ENCODE measurements around the gene CFAP206. TPM values are rescaled to one million over a fixed set of nuclear protein-coding genes. Genes with fewer than 3 reads are reported as not detected.
A peak's percentile ranks its signal among the peaks of the same experiment; 100 is the strongest.

The CFAP206 gene
- total RNA-seq, 1 donor from 2014 or later = 1.2 TPM

DNA sequence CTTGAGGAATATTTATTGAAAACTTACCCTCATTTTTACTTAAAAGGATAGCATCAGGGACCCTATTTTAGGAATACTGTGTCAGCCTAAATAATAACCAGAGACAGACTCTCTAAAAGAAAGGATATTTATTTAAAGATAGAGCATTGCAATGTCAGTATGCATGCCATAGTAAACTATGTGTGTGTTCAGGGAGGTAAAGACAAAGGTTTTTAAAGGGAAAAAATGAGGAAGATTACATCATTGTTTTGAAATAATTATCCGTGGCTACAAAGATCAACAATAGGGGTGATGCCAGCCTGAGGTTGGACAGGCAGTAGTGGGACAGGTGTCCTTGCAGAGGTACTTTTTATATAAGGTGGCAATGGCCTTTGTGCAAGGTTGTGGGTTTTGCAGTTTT, 23.7 kb upstream of the CFAP206 start:
- no peak overlapping the region for H3K4me3 Mint-ChIP-seq (ENCODE audit: low read depth)
- H3K36me3 Mint-ChIP-seq (ENCODE audit: insufficient read depth) = peaks cover 1% of the 10 kb centered on the region
- H3K4me1 Mint-ChIP-seq (ENCODE audit: low read depth) = peaks cover 2% of the 10 kb centered on the region
- H3K27ac Mint-ChIP-seq = no peak overlapping the region
- H3K27me3 Mint-ChIP-seq = no peaks in the 10 kb centered on the region
- no peaks in the 10 kb centered on the region for H3K9me3 Mint-ChIP-seq (ENCODE audit: low read depth)
- TF ChIP-seq, protein P1, sequence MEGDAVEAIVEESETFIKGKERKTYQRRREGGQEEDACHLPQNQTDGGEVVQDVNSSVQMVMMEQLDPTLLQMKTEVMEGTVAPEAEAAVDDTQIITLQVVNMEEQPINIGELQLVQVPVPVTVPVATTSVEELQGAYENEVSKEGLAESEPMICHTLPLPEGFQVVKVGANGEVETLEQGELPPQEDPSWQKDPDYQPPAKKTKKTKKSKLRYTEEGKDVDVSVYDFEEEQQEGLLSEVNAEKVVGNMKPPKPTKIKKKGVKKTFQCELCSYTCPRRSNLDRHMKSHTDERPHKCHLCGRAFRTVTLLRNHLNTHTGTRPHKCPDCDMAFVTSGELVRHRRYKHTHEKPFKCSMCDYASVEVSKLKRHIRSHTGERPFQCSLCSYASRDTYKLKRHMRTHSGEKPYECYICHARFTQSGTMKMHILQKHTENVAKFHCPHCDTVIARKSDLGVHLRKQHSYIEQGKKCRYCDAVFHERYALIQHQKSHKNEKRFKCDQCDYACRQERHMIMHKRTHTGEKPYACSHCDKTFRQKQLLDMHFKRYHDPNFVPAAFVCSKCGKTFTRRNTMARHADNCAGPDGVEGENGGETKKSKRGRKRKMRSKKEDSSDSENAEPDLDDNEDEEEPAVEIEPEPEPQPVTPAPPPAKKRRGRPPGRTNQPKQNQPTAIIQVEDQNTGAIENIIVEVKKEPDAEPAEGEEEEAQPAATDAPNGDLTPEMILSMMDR (IDR thresholded peaks at IDR 0.05; ENCODE audit: unreplicated experiment) = no peak
- DNase-seq (ENCODE audit: low spot score, unreplicated experiment) = no peak

DNA sequence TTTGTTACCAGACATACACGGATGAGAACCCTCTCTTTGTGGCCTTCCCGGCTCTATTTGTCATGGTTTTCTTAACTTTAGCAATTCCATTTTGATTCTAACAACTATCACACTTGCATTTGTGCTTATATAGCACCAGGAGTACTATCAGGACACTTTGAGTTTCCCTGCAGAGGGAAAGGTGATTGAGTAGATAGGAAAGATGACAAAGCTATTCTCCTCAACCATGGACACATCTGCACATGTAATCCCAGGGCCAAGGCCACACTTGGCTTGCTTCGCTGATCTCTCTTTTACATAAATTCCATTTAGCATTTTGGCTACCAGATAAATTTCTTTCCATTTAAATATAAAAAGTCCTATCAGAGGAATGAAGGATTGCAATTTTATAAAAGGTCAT, 23.3 kb upstream of the CFAP206 start:
- TF ChIP-seq, protein P1 (IDR thresholded peaks at IDR 0.05; ENCODE audit: unreplicated experiment) = no peak
- Mint-ChIP-seq H3K27ac (no peak overlapping the region), H3K36me3 (ENCODE audit: insufficient read depth) (peaks cover 1% of the 10 kb centered on the region), H3K9me3 (ENCODE audit: low read depth) (no peaks in the 10 kb centered on the region), H3K27me3 (no peaks in the 10 kb centered on the region), H3K4me3 (ENCODE audit: low read depth) (no peak overlapping the region), H3K4me1 (ENCODE audit: low read depth) (peaks cover 2% of the 10 kb centered on the region)
- no peak for DNase-seq (ENCODE audit: low spot score, unreplicated experiment)

DNA sequence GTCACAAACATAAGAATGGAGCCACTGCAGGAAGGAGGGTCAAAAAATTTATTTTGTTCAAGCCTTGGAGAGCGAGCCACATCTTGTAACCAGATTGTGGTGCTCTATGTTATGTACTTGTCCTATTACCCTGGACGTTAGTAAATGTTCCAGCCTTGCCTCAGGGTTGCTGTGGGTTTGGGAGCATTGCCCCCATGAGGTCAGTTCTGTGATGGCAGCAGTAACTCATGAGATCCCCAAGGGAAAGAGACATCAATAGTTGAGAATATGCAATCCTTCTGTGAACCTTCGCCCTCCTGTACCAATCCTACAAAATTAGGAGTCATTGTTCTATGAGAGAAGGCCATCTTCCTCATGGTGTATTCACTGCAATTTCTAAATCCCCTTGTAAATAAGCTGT, 16.4 kb upstream of the CFAP206 start:
- DNase-seq (ENCODE audit: low spot score, unreplicated experiment) = peak; percentile 13
- Mint-ChIP-seq H3K27ac (no peak overlapping the region), H3K4me1 (ENCODE audit: low read depth) (no peaks in the 10 kb centered on the region)

DNA sequence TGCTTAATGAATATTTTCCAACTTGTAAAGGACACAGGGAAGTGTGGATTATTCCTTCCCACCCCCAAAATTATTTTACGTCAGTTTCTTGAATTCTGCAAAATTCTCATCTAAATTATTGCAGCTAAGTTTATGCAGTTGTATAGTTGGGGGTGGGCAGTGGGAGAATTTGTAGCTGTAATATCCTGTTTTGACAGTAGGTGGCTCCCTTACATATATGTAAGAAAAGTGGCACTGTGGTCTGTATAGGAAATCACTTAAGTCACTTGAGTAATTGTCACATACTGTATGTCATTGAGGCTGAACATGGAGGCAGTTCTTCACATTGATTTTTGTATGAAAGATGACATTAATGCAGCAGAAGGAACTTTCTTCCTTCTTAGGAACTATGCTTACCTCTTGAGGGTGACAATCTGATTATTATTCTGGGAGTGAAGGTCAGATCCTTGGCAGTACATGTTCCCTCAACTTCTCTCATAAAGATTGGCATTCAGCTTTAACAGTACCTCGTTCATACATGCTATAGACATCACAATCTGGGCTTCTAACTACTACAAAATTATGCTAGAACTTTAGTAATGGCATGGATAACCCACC, 14.6 kb upstream of the CFAP206 start:
- TF ChIP-seq, protein P1 (IDR thresholded peaks at IDR 0.05; ENCODE audit: unreplicated experiment) = peak; percentile 73
- Mint-ChIP-seq H3K27ac (no peak overlapping the region), H3K4me1 (ENCODE audit: low read depth) (no peaks in the 10 kb centered on the region), H3K4me3 (ENCODE audit: low read depth) (no peak overlapping the region), H3K27me3 (no peaks in the 10 kb centered on the region), H3K9me3 (ENCODE audit: low read depth) (no peaks in the 10 kb centered on the region), H3K36me3 (ENCODE audit: insufficient read depth) (no peaks in the 10 kb centered on the region)
- no peak for DNase-seq (ENCODE audit: low spot score, unreplicated experiment)

More for the DNA sequence above, 16.4 kb upstream of the CFAP206 start:
- Mint-ChIP-seq H3K36me3 (ENCODE audit: insufficient read depth) (no peaks in the 10 kb centered on the region), H3K9me3 (ENCODE audit: low read depth) (no peaks in the 10 kb centered on the region), H3K4me3 (ENCODE audit: low read depth) (no peak overlapping the region), H3K27me3 (no peaks in the 10 kb centered on the region)
- TF ChIP-seq, protein P1 (IDR thresholded peaks at IDR 0.05; ENCODE audit: unreplicated experiment) = peak; percentile 70

DNA sequence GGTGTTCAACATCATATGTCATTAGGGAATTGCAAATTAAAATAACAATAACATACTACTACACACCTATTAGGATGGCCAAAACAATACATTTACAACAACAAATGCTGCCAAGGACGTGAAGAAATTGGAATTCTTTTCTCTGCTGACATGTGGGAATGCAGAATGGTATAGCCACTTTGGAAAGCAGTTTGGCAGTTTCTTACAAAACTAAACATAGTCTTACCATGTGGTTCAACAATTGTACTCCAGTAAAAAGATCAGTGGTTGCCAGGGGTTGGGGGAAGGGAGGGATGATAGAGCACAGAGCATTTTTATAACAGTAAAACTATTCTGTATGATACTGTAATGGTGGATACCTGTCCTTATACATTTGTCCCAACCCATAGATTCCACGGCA, 12.3 kb upstream of the CFAP206 start:
- no peaks in the 10 kb centered on the region for H3K9me3 Mint-ChIP-seq (ENCODE audit: low read depth)
- no peak overlapping the region for H3K4me3 Mint-ChIP-seq (ENCODE audit: low read depth)
- no peaks in the 10 kb centered on the region for H3K36me3 Mint-ChIP-seq (ENCODE audit: insufficient read depth)
- H3K27me3 Mint-ChIP-seq = no peaks in the 10 kb centered on the region
- no peak overlapping the region for H3K27ac Mint-ChIP-seq
- no peak for DNase-seq (ENCODE audit: low spot score, unreplicated experiment)
- TF ChIP-seq, protein P1 (IDR thresholded peaks at IDR 0.05; ENCODE audit: unreplicated experiment) = no peak
- no peaks in the 10 kb centered on the region for H3K4me1 Mint-ChIP-seq (ENCODE audit: low read depth)

Measured in progenitor cell of endocrine pancreas (in vitro differentiated cells).